GM10847 (cell line): ENCODE measurements around the gene MID1.

Experiments used
- POLR2A ChIP-seq: IDR thresholded peaks from 2 replicates; pipeline ENCODE4 v1.6.1; 2011; ENCODE audit not compliant: insufficient read length; ENCODE audit errors: extremely low read depth

The MID1 gene

DNA sequence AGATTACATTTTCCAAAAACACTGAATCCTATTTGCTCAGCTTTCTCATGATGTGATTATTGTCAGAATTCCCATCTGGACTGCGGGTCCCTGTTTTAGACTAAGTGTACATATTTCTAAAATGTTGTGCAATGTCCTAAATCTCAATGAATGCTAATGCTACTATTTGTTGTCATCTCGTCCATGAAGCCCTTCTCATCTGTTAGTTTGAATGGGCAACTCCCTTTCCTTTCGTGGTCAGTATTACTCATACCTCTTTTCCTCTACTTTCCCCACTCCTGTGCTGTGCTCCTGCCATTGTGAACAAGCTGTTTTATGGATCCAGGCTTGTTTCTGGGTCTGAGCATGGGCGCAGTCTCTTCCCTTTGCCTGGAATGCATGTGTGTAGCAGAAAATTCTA lies 91.0 kb downstream of the MID1 start:
- no peak for TF ChIP-seq POLR2A

DNA sequence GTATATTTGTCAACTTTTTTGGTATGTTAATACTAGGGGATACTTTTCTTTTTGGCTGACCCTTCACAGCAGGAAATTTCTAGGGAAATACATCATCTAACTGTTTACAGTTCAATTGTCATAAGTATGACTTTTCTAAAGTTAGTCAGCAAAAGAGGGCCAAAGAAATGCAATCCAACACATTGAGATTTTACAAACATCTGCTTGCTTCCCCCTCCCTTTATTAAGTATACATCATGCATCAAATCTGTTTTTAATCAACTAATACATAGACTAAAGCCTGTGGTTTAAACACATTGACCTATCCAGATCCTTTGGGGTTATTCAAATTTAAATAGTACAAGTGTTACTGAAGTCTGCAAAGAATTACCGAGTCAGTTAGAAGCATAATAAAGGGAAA lies 93.9 kb downstream of the MID1 start:
- TF ChIP-seq POLR2A: no peak

DNA sequence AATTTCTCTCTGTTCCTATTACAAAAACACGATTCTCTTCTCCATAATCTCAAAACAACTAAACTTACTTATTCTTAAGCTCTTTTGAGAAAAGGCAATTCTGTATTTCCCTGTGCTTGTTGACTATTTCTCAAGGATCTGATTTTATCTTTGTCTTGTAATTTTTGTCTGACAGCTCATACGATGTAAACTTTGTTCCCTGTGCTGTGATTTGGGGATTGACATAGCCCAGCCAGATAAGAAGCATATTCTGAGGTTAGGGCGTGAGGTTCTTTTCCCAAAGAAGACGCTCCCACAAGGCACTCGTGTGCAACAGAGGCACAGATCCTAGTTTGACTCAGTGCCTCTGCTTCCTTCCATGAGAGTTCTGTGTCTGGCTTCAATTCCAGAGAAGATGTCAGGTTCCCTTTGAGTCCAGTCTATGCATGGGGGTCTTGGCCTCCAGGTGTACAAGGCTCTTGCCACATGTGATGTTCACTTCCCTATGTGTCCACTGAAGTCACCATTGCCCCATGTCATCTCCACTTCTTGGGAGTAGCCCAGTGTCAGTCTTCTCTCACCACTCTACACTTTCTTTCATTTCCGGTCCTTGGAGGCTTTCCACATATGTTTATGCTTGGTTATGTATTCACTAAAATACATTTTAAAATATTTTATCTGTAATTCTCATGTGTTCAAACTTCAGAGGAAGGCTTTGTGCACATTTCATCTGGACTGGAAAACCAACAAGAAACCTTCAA lies 94.8 kb downstream of the MID1 start:
- TF ChIP-seq POLR2A: no peak

DNA sequence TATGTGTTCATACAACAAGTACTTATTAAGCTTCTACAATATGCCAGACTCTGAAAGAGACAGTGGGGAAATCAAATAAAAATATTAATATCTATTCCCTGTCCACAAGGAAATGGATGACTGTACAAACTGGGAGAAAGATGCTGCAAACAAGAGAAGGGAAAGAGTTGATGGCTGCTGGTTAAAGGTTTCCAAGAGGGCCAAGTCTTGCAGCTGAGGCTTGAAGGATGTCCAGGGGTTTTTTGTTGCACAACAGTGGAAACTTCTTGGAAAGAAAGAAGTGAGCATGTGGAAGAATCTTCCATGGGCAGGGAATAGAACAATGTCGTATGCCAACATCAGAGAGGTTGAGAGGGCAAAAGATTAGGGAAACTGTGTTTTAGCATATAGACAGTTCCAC lies 95.8 kb downstream of the MID1 start:
- TF ChIP-seq POLR2A: no peak

DNA sequence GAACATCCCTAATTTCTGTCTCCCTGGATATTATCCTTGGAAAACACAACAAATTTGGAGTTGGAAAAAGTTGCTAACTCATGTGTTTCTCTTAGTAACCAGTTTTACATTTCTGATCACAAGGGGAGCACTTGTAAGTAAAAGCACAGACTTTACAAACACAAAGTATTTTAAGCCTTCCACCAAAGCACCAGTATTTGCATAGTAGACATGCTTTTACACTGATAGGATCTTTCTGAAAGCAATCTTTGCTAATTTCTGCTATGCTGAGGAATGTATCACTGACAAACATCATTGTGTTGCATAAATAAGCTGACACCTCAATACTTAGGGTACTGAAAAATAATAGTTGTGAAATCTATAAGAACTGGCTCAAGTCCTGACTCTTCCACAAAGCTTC lies 100.6 kb downstream of the MID1 start:
- no peak for TF ChIP-seq POLR2A

DNA sequence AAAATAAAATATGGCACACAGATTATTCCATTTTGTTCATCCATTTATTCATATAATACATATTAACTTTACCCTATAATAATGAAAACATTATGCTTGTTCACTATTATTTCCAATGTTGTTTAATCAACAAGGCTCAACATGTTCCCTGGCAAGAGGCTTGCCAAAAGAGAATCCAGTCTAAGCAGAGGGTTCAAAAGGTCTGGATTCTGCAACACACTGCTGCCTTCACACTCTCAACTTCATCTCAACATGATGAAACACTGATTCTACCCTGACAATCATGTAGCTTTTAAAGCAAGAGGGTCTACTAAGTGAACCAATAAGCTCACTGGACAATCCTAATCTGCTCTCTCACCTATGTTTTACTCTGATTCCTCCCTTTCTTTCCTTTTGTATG lies 101.1 kb downstream of the MID1 start:
- no peak for TF ChIP-seq POLR2A

DNA sequence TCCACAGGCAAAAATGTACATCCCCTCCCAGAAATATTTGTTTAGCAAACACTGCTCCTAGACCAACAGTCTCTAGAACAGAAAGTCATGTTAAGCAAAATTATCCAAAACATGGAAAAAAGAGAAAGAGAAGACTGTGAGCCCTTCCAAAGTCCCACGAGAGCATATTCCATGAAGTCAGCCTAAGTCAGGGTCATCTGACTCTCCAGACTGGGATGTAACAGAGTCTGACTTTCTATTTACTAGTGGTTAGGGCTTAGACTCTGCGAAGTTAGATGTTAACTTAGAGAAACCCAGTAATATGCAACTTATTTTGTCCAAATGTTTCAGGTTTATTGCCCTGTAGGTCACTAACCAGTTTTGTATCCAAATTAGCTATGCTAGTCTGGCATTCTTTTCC lies 102.3 kb downstream of the MID1 start:
- TF ChIP-seq POLR2A: no peak

DNA sequence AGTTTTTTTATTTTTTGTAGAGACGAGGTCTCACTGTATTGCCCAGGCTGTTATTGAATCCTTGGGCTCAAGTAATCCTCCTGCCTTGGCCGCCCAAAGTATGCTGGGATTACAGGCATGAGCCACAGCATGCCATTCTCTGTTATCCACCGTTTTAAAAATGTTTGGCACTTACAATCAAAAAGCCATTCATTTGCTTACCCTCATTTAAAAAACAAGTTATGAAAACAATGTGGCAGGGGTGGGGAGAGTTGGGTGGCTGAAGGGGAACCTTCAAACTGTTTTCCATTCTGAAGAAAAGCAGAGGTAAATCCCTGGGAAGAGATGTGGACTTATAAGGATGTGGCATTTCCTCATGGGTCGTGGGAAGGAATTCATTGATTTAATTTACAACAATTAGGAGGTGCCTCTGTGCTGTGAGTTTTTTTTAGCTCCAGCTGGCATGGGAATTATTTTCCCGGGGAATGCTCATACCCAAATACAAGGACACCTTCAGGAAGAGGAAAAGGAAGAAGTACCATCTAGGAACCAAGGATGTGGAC lies 103.5 kb downstream of the MID1 start:
- TF ChIP-seq POLR2A: no peak

DNA sequence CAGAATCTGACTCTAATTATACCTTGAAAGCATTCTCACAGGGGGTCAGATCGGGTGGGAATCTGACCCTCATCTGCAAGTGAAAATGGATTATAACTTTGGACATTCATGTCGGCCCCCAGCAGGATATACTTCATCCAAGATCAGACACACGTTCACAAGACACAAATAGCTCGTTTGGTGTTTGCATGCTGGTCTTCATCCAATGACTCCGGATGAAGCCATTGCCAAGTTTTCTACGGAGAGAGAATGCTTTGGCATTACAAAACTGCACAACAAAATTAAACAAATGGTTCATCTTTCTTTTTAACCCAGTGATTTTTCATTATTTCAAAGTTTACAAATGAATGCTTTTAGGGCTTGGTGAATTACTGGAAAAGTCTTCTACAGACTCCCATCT lies 105.5 kb downstream of the MID1 start:
- no peak for TF ChIP-seq POLR2A

DNA sequence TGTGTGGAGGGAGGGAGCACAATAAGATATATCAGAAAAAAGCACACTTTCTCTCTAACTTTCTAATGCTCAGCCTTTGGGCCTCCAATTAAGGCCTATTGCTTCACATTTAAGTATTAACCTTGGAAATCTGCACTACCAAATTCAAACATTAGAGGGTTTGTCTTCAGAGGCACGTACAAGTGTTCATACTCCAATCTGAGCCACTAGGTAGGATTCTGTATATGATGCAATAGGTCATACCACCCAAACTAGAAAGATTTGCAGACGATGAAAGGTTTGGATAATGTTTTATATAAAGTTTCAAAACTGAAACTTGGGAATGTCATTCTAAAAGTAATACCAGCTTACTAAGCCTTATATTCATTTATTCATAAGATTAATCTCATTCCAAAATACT lies 106.4 kb downstream of the MID1 start:
- TF ChIP-seq POLR2A: no peak

DNA sequence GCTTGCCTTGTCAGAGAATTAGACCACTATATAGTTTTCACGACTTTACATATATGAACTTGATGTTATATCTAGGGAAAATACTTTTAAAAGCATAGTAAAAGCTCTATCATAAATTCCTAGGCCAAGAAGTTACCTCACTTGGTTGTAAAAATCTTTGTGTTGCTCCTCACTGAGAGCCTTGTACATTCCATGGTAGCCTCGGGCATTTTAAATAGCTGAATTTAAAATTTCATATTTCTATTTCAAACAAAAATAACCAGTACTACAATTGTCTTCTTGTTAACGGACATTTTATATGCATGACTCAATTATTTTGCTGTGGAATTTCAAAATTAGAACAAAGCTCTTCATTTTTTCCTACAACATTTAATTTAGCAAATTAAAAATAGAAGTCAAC lies 107.6 kb downstream of the MID1 start:
- TF ChIP-seq POLR2A: no peak

DNA sequence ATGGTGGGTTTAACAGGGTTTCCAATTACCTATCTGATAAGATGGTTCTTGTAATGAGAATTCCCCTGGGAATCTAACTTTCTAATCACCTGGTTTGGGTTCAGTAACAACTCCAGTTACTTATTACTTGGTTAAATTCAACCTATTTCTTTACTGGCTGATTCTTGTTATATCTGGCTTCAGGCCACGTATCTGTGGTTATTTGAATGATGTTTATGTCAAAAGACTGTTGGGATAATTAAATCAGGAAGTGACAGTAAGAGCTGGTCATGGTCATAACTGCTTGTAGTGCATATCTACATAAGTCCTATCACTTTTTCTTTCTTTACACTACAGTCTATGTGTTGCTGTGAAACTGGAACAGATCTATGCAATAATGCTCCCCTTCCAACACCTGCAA lies 108.1 kb downstream of the MID1 start:
- no peak for TF ChIP-seq POLR2A

DNA sequence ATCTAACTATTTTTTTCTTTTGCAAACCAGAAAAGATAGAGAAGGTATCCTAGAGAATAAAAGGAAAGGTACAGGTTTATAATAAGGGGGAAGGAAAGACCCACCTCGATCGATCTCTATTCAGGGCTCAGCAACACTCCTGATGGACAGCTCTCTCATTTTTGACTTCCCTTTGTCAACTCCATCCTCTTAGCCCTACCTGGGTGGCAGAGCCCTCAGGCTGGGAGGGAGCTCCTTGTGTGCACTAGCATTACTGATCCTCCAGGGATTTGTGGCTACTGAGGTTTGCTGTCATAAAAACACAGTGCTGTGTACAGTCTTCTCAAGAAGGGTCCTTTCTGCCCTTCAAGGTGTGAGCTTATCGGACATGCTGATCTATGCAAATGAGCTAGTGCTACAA lies 111.0 kb downstream of the MID1 start:
- no peak for TF ChIP-seq POLR2A

DNA sequence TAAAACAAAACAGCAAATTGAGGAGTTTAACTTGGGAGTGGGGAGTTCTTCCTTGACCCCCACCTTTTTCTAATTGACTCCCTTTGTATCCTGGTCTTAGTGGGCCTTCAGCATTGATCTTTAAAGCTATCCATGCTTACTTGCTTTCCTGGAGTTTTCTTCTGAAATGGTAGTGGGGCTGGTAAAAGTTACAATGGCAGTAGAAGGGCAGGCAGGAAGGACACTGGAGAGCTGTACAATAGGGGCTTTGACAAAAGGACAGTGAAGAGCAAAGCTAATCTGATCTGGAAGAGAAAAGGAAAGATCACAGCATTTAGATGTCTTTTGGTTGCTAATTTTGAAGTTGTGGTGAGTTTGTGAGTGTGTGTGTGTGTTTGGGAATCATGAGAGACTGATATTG lies 111.5 kb downstream of the MID1 start:
- TF ChIP-seq POLR2A: no peak

DNA sequence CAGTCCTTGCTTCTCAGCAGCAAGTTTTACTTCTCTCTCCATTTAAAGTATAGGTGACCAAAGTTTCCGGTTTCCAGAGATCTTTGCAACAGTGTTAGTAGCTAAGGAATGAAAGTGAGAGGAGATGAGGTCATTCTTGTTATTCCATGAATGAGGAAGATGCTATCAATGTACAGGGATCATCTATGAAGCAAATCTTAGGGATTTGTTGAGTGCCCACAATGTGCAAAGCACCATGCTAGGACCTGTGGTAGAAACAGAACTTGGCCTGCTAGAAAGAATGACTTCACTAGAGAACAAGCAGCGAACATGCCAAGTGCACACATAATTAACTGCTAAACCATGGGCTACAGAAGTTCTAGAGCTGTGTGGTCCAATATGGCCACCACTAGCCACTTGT lies 112.5 kb downstream of the MID1 start:
- TF ChIP-seq POLR2A: no peak

DNA sequence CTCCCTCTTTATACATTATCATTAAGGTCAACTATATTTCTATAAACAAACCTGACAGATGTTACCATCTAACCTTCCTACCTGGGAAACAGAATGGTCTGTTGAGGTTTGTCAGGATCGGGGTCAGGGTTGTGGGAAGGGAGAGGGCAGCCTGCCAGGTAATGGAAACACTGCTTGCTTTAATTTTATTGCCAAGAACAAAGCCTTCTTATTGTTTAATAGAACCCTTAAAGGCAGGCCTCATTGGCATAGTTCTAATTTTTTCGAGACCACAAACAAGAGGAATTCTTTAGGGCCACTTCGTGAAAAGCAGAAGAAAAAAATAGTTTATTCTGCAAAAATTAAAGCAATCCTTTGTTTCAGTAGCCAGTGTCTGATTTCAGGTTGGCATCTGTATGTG lies 113.2 kb downstream of the MID1 start:
- TF ChIP-seq POLR2A: no peak

DNA sequence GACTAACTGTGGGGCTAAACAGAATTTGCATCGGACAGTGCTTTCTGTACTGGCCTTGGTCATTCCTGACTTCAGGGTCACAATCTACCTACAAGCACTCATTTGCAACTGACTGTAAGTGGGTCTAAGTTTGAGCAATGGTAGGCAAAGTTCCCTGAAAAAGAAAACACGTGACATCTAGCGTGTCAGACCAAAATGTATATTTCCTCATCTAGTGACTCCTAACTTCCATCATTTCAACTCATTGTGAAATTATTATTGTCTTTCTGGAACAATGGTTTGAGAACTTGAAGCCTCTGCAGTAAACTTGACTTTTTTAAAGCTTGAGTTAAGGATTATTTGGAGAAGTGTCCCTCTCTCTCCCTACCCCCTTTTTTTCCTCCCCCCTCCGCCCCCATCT lies 113.6 kb downstream of the MID1 start:
- no peak for TF ChIP-seq POLR2A
